Omental fat pad (tissue), 4 donors: ENCODE measurements around the gene NFE2. TPM values are rescaled to one million over a fixed set of nuclear protein-coding genes. Genes with fewer than 3 reads are reported as not detected.

Experiments used
- ATAC-seq: fragments of 150-250 bp; one replicate; pipeline ENCODE4 v1.9.1; 2016; ENCODE audit warnings: mild to moderate bottlenecking, moderate library complexity; ENCODE audit not compliant: low FRiP score
- DNase-seq: peaks from one replicate; pipeline ENCODE4 v3.0.0-alpha.2; 2019; ENCODE audit warnings: low spot score
- CTCF ChIP-seq, 3 donors: fragments of 450-650 bp; IDR thresholded peaks; one replicate each; pipeline ENCODE4 v1.5.1; 2016 to 2017; ENCODE audit warnings: antibody characterized with exemption in 3 of 3, mild to moderate bottlenecking in 3 of 3, moderate library complexity in 2 of 3
- total RNA-seq, 4 donors: library from RNA; depleted of rRNA; stranded (reverse); fragments of >200 nt; gene quantifications; one replicate each; pipeline ENCODE4 v1.1.0, GENCODE V29; 2016

NFE2 gene
- total RNA-seq, 4 donors from 2014 or later = 0.72 to 16.9 (median 2.1) TPM

DNA sequence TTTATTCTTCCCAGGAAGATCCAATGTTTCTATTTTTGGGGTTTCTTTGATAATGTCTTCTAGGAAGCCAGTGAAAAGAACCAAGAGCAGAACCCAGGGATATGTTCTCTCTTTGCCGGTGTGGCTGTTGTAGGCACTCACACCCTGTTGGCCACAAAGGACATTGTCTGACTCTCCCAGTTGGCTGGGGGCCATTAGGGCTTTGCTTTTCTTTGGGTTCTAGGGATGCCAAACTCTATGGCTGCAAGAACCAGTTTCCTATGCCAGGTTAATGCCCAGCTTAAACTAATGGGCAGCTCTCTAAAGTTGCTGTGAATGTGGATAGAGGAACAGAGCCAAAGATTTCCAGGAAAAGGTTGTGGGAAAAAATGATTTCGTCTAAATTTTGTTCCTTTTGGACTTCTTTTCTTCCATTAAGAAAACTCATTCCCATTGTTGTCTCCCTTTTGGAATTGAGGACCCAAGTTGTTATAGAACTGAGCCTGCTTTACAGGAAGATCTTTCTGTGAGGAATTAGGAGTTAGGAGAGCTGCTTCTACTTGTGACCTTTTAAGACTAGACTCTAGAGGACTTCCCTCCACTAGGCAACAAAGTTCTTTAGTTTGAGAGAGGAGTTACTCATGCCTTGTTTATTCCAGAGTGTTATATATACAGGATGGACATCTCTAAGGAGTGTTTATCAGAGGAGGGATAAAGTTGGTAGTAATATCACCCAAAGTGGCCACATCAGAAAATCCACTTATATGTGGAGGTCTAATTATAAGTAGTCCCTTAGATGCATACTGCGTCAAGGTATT is 37.2 kb upstream of the NFE2 start:
- no peak for TF ChIP-seq CTCF (IDR thresholded peaks at IDR 0.05)
- DNase-seq = no peak
- peak; percentile 63 for ATAC-seq

GRCh38 chr12:54337280-54337842 is 36.5 kb upstream of the NFE2 start:
- TF ChIP-seq CTCF (IDR thresholded peaks at IDR 0.05) = no peak

DNA sequence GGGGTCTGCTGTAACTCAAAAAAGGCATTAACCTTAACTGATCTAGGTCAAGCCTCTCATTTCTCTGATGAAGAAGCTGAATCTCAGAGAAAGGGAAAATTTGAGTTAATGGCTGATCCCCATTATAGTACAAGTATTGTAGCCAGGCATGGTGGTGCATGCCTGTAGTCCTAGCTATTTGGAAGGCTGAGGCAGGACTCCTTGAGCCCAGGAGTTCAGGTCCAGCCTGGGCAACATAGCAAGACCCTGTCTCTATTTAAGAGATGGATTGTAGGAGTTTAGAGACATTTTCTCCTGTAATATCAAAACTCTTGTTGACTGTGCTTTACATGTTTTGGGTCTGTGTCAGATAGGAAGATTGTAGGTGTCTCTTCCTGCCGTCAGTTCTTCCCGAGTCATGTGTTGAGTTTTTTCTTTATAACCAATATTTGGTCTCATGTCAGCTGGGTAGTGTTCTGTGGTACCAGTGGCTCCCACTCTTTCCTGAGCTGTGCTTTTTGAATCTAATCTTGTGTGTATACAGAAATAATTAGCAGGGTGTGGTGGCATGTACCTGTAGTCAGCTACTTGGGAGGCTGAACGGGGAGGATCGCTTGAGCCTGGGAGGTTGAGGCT is 32.7 kb upstream of the NFE2 start:
- no peak for ATAC-seq
- no peak for TF ChIP-seq CTCF (IDR thresholded peaks at IDR 0.05)

More at GRCh38 chr12:54337280-54337842, 36.5 kb upstream of the NFE2 start:
- DNase-seq (no peak), ATAC-seq (no peak)

GRCh38 chr12:54331461-54331860 is 30.6 kb upstream of the NFE2 start:
- no peak for TF ChIP-seq CTCF (IDR thresholded peaks at IDR 0.05)
- DNase-seq (no peak), ATAC-seq (no peak)

More for the DNA sequence above, 32.7 kb upstream of the NFE2 start:
- no peak for DNase-seq

DNA sequence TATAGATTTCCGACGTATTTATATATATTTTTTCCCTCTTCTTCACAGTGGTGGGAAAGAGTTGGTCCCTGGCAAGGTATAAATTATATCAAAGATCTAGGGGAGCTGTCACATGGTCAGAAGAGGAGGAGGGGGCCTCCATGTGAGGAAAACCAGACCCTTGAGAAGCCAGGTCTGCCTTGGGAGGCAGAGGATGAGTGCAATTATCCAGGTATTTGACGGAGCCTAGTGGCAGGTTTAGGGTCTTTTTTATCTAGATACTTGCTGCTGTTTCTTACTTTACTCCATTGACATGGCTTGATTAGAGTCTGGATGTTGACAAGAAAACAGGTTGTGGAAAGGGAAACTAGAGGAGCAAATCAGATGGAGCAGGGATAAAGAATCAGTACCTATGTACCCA is 29.6 kb upstream of the NFE2 start:
- DNase-seq (no peak), ATAC-seq (no peak)
- TF ChIP-seq CTCF (IDR thresholded peaks at IDR 0.05) = no peak

DNA sequence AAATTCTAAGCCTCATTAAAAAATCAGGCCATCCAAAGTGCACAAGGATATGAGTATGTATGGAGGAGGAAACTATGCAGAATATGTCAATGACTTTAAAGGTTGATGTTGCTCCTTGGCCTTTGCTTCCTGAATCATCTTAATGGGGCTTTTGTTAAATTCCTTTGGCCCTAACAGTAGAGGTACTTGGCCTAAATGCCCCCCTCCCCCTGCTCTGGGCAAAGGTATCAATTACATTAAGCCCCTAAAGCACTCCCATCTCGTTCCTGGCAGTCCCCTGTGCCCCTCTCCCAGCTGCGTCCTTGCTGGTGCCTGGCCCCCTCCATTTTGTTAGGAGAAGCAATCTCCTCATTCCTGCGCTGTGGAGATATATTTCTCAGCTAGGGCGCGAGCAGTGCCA is 28.9 kb upstream of the NFE2 start:
- DNase-seq (no peak), ATAC-seq (no peak)
- no peak for TF ChIP-seq CTCF (IDR thresholded peaks at IDR 0.05)
